Osteocyte (in vitro differentiated cells): ENCODE results near the gene INPP5D. TPM values are rescaled to one million over a fixed set of nuclear protein-coding genes. Genes with fewer than 3 reads are reported as not detected.
"Not testable (repeated sequence)": the region's sequence is repeated elsewhere in the genome, so short reads cannot be mapped to it uniquely, and the experiment has no call there.

Experiments
- DNase-seq: peaks from one replicate; pipeline ENCODE4 v3.0.0; 2021; ENCODE audit warnings: mixed read lengths; ENCODE audit not compliant: unreplicated experiment; ENCODE audit errors: extremely low spot score
- H3K27ac Mint-ChIP-seq: one replicate; pipeline ENCODE4 v1.8.0; 2021; ENCODE audit warnings: mild to moderate bottlenecking, mixed read lengths; ENCODE audit not compliant: unreplicated experiment
- H3K27me3 Mint-ChIP-seq: one replicate; pipeline ENCODE4 v1.8.0; 2021; ENCODE audit warnings: mixed read lengths; ENCODE audit not compliant: unreplicated experiment
- H3K36me3 Mint-ChIP-seq: one replicate; pipeline ENCODE4 v1.8.0; 2021; ENCODE audit warnings: mixed read lengths; ENCODE audit not compliant: unreplicated experiment
- H3K4me1 Mint-ChIP-seq: one replicate; pipeline ENCODE4 v1.8.0; 2021; ENCODE audit warnings: mixed read lengths; ENCODE audit not compliant: unreplicated experiment
- H3K4me3 Mint-ChIP-seq: one replicate; pipeline ENCODE4 v1.8.0; 2021; ENCODE audit warnings: mild to moderate bottlenecking, moderate library complexity, mixed read lengths; ENCODE audit not compliant: unreplicated experiment
- H3K9me3 Mint-ChIP-seq: one replicate; pipeline ENCODE4 v1.8.0; 2021; ENCODE audit warnings: mixed read lengths; ENCODE audit not compliant: unreplicated experiment
- CTCF ChIP-seq: fragments of 200-600 bp; sonication (generic); IDR thresholded peaks from 2 replicates; pipeline ENCODE4 v1.5.0; 2021; ENCODE audit warnings: antibody characterized with exemption, mild to moderate bottlenecking, moderate library complexity
- total RNA-seq: library from RNA; stranded (reverse); gene quantifications from 2 replicates; pipeline ENCODE4 v1.2.1, GENCODE V29; 2021

The INPP5D gene
- total RNA-seq, 1 donor from 2014 or later, result 0.40 TPM

- TF ChIP-seq CTCF, result no peak
- Mint-ChIP-seq H3K36me3 (peaks cover 1% of the 10 kb centered on the region), H3K27me3 (peaks cover 21% of the 10 kb centered on the region), H3K9me3 (peaks cover 3% of the 10 kb centered on the region), H3K4me3 (no peak overlapping the region), H3K27ac (no peak overlapping the region), H3K4me1 (no peaks in the 10 kb centered on the region)
- DNase-seq, result peak; percentile 59
Measured at GRCh38 chr2:233012301-233012971, 47.7 kb upstream of the INPP5D start.

GRCh38 chr2:233013027-233013461 is 47.1 kb upstream of the INPP5D start, which contains the start of gene NGEF:
Gene NGEF (minus strand): TSS chr2:233013256. CDS start chr2:232974890, 38,366 bp downstream.
- Mint-ChIP-seq H3K4me1 (no peaks in the 10 kb centered on the region), H3K9me3 (peaks cover 5% of the 10 kb centered on the region), H3K4me3 (no peak within 1 kb of the TSS), H3K36me3 (peaks cover 4% of the 10 kb centered on the region), H3K27me3 (peaks cover 19% of the 10 kb centered on the region), H3K27ac (no peak within 1 kb of the TSS)
- no peak for TF ChIP-seq CTCF
- DNase-seq, result peak; percentile 67

GRCh38 chr2:233013650-233014049 is 46.5 kb upstream of the INPP5D start:
- no peak overlapping the region for H3K4me3 Mint-ChIP-seq
- H3K9me3 Mint-ChIP-seq, result peaks cover 5% of the 10 kb centered on the region
- no peak for DNase-seq
- H3K36me3 Mint-ChIP-seq, result peaks cover 4% of the 10 kb centered on the region
- H3K4me1 Mint-ChIP-seq, result no peaks in the 10 kb centered on the region
- no peak overlapping the region for H3K27ac Mint-ChIP-seq
- no peak for TF ChIP-seq CTCF
- peaks cover 18% of the 10 kb centered on the region for H3K27me3 Mint-ChIP-seq

- H3K4me1 Mint-ChIP-seq, result no peaks in the 10 kb centered on the region
- H3K4me3 Mint-ChIP-seq, result no peak overlapping the region
- H3K36me3 Mint-ChIP-seq, result peaks cover 4% of the 10 kb centered on the region
- peaks cover 5% of the 10 kb centered on the region for H3K9me3 Mint-ChIP-seq
- no peak for TF ChIP-seq CTCF
- peaks cover 18% of the 10 kb centered on the region for H3K27me3 Mint-ChIP-seq
- no peak for DNase-seq
- no peak overlapping the region for H3K27ac Mint-ChIP-seq
Measured at GRCh38 chr2:233015019-233015645, 45.0 kb upstream of the INPP5D start.

- no peak overlapping the region for H3K27ac Mint-ChIP-seq
- peaks cover 4% of the 10 kb centered on the region for H3K36me3 Mint-ChIP-seq
- no peak for DNase-seq
- peaks cover 9% of the 10 kb centered on the region for H3K27me3 Mint-ChIP-seq
- TF ChIP-seq CTCF, result no peak
- H3K4me1 Mint-ChIP-seq, result no peaks in the 10 kb centered on the region
- no peak overlapping the region for H3K4me3 Mint-ChIP-seq
- H3K9me3 Mint-ChIP-seq, result peaks cover 5% of the 10 kb centered on the region
Measured at GRCh38 chr2:233017947-233018346, 42.2 kb upstream of the INPP5D start.

GRCh38 chr2:233019610-233020009 is 40.5 kb upstream of the INPP5D start:
- H3K36me3 Mint-ChIP-seq, H3K4me3 Mint-ChIP-seq, DNase-seq, H3K9me3 Mint-ChIP-seq, H3K27ac Mint-ChIP-seq, H3K27me3 Mint-ChIP-seq, H3K4me1 Mint-ChIP-seq: not testable (repeated sequence)
